NCI-H1930 (cell line): Measurements from ENCODE around the gene RMI2.

ENCODE experiments used
- DNase-seq, 2 experiments: peaks; one replicate each; lab custom pipeline; 2025; lab: John Stamatoyannopoulos, UW

The RMI2 gene

DNA sequence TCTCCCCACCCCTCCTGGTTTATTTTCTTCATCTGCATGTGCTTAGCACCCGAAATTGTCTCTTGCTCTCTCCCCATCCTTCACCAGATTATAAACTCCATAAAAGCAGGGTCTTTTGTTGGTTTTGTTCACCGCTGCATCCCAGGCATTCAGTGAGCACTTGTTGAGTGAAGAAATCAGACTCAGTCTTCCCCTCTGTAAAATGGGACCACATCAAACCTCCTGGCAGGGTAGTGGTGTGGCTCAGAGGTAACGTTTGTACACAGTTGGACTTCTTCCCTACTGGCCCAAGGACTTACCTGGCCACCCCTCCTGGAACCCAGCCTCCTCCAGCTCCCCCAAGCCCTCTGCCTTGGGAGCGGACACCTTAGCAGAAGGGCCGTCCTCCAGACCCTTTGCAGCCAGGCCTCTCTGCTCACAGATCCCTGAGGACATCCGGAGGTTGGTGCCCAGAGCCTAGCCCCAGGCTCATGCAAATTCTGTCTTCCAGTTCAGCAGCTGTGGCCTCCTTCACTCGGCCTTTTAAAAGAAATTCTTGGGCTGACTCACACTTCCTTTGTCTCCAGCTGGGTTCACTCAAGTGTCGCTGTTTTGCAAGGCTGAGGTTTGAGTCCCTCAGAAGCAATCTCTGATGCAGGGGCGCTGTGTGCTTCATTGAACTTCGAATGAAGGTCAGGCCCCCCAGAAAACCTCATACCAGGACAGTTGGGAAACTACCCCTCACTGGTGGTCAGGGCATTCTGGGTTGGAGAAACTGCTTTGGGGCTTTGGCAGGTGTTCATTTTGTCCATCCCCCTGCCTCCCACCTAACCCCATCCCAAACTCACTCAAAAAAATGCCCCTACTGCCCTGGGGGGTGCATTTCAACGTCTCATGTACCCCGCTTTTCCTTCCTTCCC lies 16.8 kb upstream of the RMI2 start:
- no peak for DNase-seq

DNA sequence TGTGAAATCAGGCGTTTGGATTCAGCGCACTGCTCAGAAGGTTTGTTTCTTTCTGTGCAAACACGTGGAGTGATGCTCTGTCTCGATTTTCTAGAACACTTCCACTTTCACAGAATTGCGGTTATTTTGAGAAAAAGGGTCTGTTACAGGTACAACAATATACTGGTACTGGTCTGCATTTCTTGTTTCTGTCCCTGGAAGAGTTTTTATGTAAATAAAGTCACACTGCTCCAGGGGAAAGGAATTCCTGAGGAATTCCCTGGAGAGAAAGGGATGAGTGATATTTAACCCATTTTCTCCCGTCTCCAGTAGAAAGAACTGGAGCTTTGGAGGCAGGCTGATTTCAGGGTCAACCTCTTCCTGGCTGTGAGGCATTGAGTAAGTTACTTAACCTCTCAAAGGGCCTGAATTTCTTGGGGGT lies 16.2 kb upstream of the RMI2 start:
- DNase-seq = no peak

DNA sequence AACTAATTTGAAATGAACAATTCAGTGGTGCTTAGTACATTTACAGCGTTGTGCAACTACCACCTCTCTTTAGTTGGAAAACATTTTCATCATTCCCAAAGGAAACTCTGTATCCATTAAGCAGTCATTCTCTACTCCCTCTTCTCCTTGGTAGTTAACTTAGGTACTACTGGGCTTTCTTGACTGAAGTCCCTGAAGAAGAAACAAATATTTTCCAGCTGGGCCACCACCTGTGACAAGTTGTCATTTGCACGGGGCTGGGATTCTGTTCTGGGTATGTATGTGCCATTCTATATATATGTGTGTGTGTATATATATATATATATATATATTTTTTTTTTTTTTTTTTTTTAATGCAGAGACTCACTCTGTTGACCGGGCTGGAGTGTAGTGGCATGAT lies 15.4 kb upstream of the RMI2 start:
- no peak for DNase-seq

DNA sequence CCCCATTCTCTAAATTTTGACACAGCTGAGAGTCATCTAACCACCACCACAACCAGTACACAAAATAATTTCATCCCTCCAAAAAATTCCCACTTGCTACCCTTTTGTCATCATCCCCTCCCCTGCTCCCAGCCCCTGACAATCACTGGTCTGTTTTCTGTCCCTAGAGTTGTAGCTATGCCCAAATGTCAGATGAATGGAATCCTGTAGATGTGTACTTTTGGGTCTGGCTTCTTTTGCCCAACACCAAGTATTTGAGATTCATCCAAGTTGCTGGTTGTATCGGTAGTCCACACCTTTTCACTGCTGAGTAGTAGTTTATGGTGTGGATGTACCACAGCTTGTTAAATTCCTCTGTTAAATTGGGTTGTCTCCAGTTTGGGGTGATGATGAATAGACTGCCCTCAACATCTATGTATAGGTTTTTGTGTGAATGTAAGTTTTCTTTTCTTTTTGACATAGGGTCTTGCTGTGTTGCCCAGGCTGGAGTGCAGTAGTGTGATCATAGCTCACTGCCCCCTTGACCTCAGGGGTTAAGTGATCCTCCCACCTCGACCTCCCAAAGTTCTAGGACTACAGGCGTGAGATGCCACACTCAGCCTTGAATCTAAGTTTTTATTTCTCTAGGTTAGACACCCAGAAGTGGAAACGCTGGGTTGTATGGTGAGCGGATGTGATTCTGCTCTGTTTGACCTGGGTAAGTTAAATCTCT lies 14.6 kb upstream of the RMI2 start:
- DNase-seq = no peak

DNA sequence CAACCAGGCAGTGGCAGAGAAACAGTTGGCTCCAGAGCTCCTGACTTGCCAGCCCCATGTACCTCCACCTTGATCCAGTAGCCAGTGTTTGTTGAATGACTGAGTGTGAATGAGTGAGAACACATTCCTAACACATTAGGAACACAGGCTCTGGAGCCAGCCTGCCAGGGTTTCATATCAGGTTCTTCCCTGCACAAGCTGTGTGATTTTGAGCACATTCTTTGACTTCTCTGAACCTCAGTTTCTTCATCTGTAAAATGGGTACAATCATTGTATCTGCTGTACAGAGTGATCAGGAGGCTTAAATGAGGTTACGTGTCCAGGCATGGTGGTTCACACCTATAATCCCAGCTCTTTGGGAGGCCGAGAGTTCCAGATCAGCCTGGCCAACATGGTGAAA lies 13.3 kb upstream of the RMI2 start:
- DNase-seq = no peak

DNA sequence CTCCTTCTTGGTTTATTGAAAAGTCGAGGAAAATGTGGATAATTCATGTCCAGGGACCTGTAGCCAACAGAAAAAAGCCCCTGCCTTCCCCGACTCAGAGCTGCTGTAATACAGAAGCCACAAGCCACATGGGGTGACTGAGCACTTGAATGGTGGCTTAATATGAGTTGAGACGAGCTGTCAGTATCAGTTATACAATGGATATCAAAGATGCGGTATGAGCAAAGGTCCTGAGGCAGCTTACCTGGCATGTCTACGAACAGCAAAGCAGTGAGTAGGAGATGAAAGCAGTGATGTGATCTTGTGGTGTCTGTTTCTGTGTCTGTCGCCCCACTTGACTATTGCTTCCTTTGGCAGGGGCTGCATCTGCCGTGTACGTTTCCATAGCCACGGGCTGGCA lies 12.2 kb upstream of the RMI2 start:
- no peak for DNase-seq

DNA sequence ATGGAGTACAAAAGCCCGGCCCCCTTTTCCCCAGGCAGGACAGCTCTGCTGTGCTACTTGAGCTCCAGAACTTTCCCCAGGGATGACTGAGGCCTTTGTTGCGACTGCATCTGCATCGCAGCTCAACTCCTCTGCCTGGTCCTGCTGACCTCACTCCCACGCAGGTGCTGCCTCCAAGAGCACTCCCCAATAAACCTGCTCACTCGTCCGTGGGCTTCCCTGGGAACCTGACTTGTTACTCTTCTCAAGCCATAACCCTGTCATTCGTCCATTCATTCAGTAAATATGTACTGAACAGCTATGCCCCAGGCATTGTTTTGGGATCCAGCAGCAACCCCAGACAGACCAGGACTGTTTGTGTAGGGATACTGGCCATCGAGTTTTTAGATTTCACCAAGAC lies 11.6 kb upstream of the RMI2 start:
- DNase-seq = no peak

DNA sequence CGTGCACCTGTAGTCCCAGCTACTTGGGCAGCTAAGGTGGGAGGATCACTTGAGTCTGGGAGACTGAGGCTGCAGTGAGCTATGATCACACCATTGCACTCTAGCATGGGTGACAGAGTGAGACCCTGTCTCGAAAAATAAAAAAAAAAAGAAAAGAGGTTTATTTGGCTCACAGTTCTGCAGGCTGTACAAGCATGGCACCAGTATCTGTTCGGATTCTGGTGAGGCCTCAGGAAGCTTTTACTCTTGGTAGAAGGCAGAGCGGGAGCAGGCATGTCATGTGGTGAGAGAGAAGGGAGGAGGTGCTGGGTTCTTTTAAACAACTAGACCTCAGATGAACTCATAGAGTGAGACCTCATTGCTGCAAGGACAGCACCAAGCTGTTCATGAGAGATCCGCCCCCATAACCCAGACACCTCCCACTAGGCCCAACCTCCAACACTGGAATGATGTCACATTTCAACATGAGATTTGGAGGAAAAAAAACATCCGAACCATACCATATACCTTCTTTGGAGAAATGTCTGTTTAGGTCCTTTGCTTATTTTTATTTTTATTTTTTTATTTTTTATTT lies 10.3 kb upstream of the RMI2 start:
- no peak for DNase-seq

DNA sequence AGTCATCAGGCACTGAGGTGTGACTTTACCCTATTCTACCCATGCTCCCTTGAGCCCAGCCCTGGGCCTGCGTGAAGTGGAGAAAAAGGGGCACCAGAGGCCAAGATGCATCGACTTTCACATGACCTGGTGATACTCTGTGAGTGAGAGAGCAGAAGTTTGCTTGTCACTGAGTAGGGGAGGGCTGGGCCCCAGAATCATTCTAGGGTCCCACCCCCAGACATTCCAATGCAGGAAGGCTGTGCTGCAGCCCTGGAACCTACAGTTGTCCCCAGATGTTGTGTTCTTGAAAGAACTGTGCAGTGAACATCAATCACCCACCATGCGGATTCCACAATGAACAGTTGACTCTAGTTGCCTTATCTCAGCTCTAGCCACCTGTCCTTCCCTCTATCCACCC lies 6.2 kb upstream of the RMI2 start:
- no peak for DNase-seq

DNA sequence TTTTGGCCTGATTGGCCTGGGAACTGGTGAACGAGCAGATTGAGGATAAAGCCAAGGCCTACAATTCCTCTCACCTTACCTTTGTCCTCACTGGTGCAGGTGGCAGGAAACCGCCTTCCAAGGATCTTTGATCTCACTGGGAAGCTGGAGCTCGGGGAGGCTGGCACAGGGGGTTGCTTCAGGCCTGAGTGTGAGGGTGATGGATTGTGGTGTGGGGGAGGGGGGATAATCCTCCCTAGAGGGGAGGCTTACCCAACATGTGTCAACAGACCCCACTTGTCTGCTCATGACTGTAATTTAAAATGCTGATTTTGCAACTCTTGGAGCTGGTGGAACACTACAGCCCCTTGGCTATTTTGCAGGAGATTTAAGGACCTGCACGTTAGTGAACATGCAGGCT lies 4.5 kb upstream of the RMI2 start:
- no peak for DNase-seq

DNA sequence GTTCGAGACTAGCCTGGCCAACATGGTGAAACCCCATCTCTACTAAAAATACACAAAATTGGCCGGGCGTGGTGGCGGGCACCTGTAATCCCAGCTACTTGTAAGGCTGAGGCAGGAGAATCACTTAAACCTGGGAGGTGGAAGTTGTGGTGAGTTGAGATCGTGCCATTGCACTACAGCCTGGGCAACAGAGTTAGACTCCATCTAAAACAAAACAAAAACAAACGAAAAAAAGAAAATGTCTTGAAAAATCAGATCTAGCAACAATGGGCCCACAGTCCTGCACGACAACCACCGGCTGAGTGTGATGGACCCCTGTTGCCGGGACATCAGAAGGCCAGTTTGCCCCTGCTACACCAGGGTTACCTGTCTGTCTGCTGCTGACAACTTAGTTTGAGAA lies 3.9 kb upstream of the RMI2 start:
- no peak for DNase-seq

DNA sequence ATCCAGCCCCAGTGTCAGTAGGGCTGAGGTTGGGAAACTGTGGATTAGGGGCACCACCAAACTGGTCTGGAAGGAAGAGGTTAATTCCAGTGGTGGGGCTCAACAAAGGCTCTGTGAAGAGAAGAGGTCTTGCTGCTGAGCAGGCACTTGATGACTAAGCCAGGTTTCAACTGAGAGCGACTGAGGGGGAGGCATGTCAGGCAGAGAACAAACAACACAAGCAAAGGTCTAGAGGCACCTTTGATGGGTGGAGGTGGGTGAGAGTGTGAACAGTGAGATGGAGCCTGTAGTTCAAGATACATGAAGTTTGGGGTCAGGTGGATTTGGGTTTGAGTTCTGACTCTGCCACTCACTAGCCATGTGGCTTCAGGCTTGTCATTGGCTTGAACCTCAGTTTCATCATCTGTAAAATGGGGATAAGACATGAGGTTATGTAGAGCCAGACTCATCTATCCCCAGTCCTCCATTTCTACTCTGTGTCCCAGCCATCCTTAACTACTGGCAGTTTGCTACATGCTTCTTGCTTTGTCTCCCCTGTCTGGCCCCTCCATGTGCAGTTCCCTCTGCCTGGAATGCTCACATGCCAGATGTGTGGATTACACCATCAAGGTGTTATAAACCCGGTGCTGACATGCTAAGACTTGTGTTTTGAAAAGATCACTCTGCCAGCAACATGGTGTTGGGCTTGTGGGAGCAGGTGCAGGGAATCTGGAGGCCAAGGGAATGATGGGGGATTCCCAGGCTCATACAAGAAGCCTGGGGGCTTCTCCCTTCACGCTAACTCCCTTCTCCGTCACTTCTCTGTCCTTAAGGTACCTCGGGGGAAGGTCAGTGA lies 3.0 kb upstream of the RMI2 start:
- DNase-seq = no peak

DNA sequence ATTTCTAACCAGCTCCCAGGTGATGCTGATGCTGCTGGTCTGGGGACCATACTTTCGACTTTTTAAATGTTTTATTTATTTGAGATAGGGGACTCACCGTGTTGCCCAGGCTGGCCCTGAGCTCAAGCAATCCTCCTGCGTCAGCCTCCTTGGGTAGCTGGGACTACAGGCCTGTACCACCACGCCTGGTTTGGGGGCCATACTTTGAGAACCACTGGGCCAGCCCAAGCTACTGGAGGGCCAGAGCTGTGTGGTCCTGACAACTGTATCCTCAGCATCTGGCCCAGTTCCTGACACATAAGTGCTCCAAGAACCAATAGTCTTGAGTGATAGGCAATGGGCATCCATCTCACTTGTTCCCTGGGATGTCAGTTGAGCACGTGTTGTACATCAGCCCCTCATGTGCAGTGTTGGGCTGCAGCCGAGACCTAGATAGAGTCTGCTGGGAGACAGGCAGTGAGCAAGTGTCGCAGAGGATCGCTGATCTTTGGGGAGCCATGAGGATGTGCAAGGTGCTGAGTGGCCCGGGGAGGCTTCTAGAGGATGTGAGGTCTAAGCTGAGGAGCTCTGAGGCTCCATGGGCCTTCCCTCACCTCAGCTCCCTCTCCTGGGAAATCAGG lies 1.6 kb downstream of the RMI2 start:
- no peak for DNase-seq

DNA sequence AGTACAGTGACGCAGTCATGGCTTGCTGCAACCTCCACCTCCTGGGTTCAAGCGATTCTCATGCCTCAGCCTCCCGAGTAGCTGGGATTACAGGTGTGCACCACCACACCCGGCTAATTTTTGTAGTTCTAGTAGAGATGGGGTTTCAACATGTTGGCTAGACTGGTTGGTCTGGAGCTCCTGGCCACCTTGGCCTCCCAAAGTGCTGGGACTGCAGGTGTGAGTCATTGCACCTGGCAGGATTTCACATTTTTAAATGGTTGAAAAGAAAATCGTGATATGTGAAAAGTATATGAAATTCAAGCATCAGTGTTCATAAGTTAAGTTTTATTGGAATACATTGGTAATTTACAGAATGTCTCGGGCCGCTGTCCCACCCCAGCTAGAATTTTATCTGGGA lies 2.6 kb downstream of the RMI2 start:
- no peak for DNase-seq

DNA sequence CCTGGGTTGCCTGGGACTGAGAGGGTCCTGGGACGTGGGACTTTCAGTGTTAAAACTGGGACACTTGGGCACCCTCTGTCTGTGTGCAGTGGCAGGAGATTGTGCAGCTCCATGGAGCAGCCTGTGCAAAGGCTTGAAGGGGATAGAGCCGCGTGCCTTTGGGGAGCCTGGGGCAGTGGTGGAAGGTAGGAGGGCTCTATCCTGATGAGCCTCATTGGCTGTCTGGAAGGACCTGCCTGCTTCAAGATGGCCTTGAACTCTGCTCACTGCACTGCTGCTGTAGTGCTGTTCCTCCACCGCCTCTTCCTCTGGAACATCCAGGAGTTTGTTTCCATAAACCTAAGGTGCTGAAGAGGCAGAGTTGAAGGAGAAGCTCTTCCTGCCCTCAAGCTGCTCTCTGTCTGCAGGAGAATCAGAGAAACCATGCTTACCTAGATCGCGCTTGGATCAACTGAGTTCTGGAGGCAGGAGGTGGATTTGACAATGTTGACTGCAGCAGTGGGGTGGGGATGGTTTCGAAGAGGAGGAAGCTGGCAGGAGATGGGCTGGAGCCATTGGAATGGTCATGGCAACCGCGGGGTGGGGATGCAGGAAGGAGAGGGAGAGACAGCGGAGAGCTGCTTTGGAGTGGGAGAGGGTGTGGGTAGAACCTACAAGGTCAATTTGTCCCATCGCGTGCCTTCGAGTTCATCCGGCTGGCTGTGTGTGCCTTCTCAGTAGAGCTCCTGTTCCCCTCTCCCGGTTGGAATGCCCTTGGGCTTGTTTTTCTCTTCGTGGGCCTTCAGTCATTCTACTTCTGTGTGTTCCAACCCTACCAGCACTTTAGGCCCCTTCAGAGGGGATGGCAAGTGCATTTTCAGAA lies 3.7 kb downstream of the RMI2 start:
- DNase-seq = no peak

DNA sequence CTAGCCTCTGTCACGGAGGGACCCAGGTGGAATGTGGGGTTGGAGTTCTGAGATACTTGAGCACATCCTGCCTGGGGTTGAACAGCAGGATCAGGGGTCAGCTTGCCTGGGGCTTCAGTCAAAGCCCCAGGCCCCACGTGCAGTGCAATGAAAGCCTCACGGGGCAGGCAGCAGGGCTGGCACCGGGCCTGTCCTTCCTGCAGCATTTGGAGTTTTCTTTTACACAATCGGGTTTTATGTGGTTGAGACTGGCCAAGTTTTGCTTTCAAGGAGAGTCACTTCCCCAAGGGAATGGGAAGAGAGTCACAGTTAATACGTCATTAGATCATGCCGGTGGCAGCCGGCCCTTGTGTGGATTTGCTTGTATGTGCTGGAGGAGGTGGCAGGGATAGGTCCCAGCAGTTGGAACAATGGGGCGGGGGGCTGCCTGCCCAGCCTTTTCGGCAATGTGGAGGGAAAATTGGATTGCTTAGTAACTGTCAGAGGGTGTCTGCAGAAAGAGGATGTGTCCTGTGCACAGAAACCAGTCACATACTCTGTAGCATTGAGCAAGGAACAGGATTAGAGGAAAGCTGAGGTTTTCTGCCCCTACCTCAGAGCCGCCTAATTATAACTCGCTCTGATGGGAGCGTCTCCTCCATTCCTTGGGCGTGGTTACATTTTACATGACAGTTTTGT lies 4.5 kb downstream of the RMI2 start:
- DNase-seq = no peak

DNA sequence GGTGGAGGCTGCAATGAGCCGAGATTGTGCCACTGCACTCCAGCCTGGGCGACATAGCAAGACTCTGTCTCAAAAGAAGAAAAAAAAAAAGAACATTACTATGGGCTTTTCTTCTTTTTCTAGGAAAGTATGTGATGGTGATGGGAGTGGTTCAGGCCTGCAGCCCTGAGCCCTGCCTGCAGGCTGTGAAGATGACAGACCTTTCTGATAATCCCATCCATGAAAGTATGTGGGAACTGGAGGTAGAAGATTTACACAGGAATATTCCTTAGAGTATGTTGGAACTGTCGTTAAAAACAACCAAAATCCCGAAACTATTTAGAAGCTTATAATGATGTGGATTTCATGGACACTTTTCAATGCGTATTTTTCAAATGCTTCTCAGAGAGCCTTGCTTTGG lies 5.3 kb downstream of the RMI2 start:
- DNase-seq = no peak

DNA sequence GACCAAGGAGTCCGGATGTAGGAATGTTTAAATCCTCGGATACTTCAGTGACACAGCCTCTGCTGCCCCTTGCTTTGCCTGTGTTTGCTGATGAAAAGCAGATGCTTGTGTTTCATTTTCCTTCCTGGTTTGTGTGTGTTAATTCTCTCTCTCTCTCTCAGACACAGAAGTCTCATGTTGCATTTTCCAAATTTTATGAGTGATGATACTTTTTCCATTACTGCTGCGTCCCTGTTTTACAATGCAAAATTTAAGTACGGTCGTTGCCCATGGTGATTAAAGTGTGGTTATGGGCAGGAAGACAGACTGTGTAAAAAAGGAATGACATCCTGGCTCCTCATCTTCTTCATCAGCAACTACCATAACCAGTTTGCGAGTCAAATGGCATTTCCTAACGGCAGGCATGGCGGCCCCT lies 5.7 kb downstream of the RMI2 start:
- no peak for DNase-seq

DNA sequence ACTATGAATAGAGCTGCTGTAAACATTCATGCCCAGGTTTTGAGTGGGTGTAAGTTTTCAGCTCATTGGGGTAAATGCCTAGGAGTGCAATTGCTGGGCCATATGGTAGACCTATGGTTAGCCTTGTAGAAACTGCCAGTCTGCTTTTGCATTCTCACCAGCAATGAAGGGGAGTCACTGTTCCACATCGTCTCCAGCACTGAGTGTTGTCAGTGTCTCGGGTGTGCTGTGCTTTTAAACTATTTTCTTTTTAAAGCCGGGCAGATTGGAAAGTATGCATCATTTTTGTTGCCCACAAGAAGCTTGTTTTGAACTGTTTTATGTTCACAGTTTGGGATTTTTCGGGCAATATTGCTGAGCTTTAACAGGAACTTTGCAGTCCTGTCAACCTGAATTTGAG lies 7.9 kb downstream of the RMI2 start:
- no peak for DNase-seq

DNA sequence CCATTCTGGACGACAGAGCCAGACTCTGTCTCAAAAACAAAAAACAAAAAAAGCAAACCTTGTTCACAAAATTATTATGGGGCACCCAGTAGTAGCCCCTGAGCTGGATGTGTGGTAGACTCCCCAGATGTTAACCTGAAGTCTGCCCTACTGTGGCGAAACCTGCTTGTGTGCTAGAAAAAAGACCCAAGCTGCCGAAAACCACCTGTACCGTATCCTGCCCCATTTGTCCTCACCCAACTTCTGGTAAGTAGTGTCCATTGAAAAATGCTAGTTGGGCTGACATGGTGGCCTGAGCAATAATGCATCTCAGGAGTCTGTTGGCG lies 9.1 kb downstream of the RMI2 start:
- DNase-seq = no peak
